BLaER1 treated with 17β-estradiol and CSF1 and Interleukin-3, amounts not matched to agents 10 nM and 100 nM (cell line): Measurements from ENCODE around the gene RFTN1.
A peak's percentile ranks its signal among the peaks of the same experiment; 100 is the strongest.

ENCODE experiments used
- H3K27ac ChIP-seq, 11 experiments: shearing (Covaris generic); formaldehyde crosslinking; 2 replicates each; pipeline ENCODE4 v1.8.1; 2022
- H3K27me3 ChIP-seq, 11 experiments: shearing (Covaris generic); formaldehyde crosslinking; 2 replicates each; pipeline ENCODE4 v1.8.1; 2022
- H3K36me3 ChIP-seq, 11 experiments: shearing (Covaris generic); formaldehyde crosslinking; 2 replicates each; pipeline ENCODE4 v1.8.1; 2022
- H3K4me1 ChIP-seq, 10 experiments: shearing (Covaris generic); formaldehyde crosslinking; 2 replicates each; pipeline ENCODE4 v1.8.1; 2022
- H3K4me2 ChIP-seq, 11 experiments: shearing (Covaris generic); formaldehyde crosslinking; 2 replicates each; pipeline ENCODE4 v1.8.1; 2022
- H3K4me3 ChIP-seq, 10 experiments: shearing (Covaris generic); formaldehyde crosslinking; 2 replicates each; pipeline ENCODE4 v1.8.1; 2022
- H3K9ac ChIP-seq, 11 experiments: shearing (Covaris generic); formaldehyde crosslinking; 2 replicates each; pipeline ENCODE4 v1.8.1; 2022
- H3K9me3 ChIP-seq, 11 experiments: shearing (Covaris generic); formaldehyde crosslinking; replicated peaks in 1 of 11; 2 replicates each; pipeline ENCODE4 v1.8.1; 2022
- H4K20me1 ChIP-seq, 11 experiments: shearing (Covaris generic); formaldehyde crosslinking; 2 replicates each; pipeline ENCODE4 v1.8.1; 2022
- Cebpa-rat ChIP-seq, 11 experiments: shearing (Covaris generic); IDR thresholded peaks; 2 replicates each; pipeline ENCODE4 v1.8.1; 2022

Gene RFTN1

GRCh38 chr3:16506884-16507577 lies 6.5 kb downstream of the RFTN1 start:
- H3K4me3 ChIP-seq = no peak overlapping the region
- H3K9ac ChIP-seq = no peak overlapping the region
- H3K4me2 ChIP-seq = peak overlapping the region in 3 of 11 experiments; percentile 91 to 93 (median 92); a peak in 2 of 22 replicates
- H3K27me3 ChIP-seq = no peaks in the 10 kb centered on the region
- H3K27ac ChIP-seq = no peak overlapping the region
- peaks cover 31 to 62% (median 46%) of the 10 kb centered on the region in 11 experiments for H3K36me3 ChIP-seq
- peaks cover 66 to 82% (median 72%) of the 10 kb centered on the region in 10 experiments for H3K4me1 ChIP-seq
- peaks cover 0 to 27% (median 14%) of the 10 kb centered on the region in 11 experiments; a peak in 11 of 22 replicates for H3K9me3 ChIP-seq
- no peak for TF ChIP-seq Cebpa-rat (IDR thresholded peaks at IDR 0.05)
- H4K20me1 ChIP-seq = peaks cover 39 to 94% (median 80%) of the 10 kb centered on the region in 11 experiments; a peak in 21 of 22 replicates

GRCh38 chr3:16506451-16506850 lies 7.0 kb downstream of the RFTN1 start:
- TF ChIP-seq Cebpa-rat (IDR thresholded peaks at IDR 0.05) = no peak
- Histone ChIP-seq H3K4me1 (peaks cover 63 to 80% (median 67%) of the 10 kb centered on the region in 10 experiments), H3K9ac (no peak overlapping the region), H3K4me3 (no peak overlapping the region), H3K4me2 (no peak overlapping the region), H3K9me3 (peaks cover 0 to 27% (median 14%) of the 10 kb centered on the region in 11 experiments; a peak in 11 of 22 replicates), H3K36me3 (peaks cover 33 to 67% (median 52%) of the 10 kb centered on the region in 11 experiments), H4K20me1 (peaks cover 39 to 100% (median 86%) of the 10 kb centered on the region in 11 experiments; a peak in 21 of 22 replicates), H3K27ac (no peak overlapping the region), H3K27me3 (no peaks in the 10 kb centered on the region)

- peaks cover 0 to 40% (median 20%) of the 10 kb centered on the region in 11 experiments; a peak in 15 of 22 replicates for H3K9me3 ChIP-seq
- peak overlapping the region in 7 of 11 experiments; percentile 11 to 44 (median 17); a peak in 5 of 22 replicates for H3K27ac ChIP-seq
- H3K27me3 ChIP-seq = no peaks in the 10 kb centered on the region
- peak overlapping the region in 9 of 11 experiments; percentile 7 to 68 (median 46); a peak in 15 of 22 replicates for H3K4me2 ChIP-seq
- H4K20me1 ChIP-seq = peaks cover 34 to 100% (median 91%) of the 10 kb centered on the region in 11 experiments; a peak in 20 of 22 replicates
- no peak overlapping the region for H3K4me3 ChIP-seq
- peaks cover 46 to 62% (median 49%) of the 10 kb centered on the region in 10 experiments for H3K4me1 ChIP-seq
- no peak for TF ChIP-seq Cebpa-rat (IDR thresholded peaks at IDR 0.05)
- peaks cover 50 to 85% (median 68%) of the 10 kb centered on the region in 11 experiments for H3K36me3 ChIP-seq
- H3K9ac ChIP-seq = no peak overlapping the region
Observed at GRCh38 chr3:16504692-16505091, 8.8 kb downstream of the RFTN1 start.

GRCh38 chr3:16504242-16504641 lies 9.3 kb downstream of the RFTN1 start:
- H3K4me2 ChIP-seq = peak overlapping the region in 9 of 11 experiments; percentile 7 to 68 (median 46); a peak in 15 of 22 replicates
- no peaks in the 10 kb centered on the region for H3K27me3 ChIP-seq
- H3K4me3 ChIP-seq = no peak overlapping the region
- no peak for TF ChIP-seq Cebpa-rat (IDR thresholded peaks at IDR 0.05)
- H4K20me1 ChIP-seq = peaks cover 30 to 100% (median 89%) of the 10 kb centered on the region in 11 experiments; a peak in 21 of 22 replicates
- H3K9ac ChIP-seq = no peak overlapping the region
- peaks cover 42 to 59% (median 46%) of the 10 kb centered on the region in 10 experiments for H3K4me1 ChIP-seq
- H3K9me3 ChIP-seq = peaks cover 4 to 45% (median 24%) of the 10 kb centered on the region in 11 experiments; a peak in 19 of 22 replicates
- peak overlapping the region in 7 of 11 experiments; percentile 11 to 44 (median 17); a peak in 5 of 22 replicates for H3K27ac ChIP-seq
- peaks cover 55 to 89% (median 72%) of the 10 kb centered on the region in 11 experiments for H3K36me3 ChIP-seq

- Histone ChIP-seq H3K4me3 (no peak overlapping the region), H3K4me1 (peaks cover 41 to 59% (median 46%) of the 10 kb centered on the region in 10 experiments), H3K36me3 (peaks cover 56 to 97% (median 78%) of the 10 kb centered on the region in 11 experiments), H3K4me2 (peak overlapping the region in 8 of 11 experiments; percentile 2 to 68 (median 53); a peak in 11 of 22 replicates), H3K9me3 (peaks cover 7 to 51% (median 28%) of the 10 kb centered on the region in 11 experiments; a peak in 19 of 22 replicates), H3K27me3 (no peaks in the 10 kb centered on the region), H3K9ac (no peak overlapping the region), H4K20me1 (peaks cover 26 to 100% (median 89%) of the 10 kb centered on the region in 11 experiments; a peak in 21 of 22 replicates), H3K27ac (peak overlapping the region in 3 of 11 experiments; percentile 8 to 44 (median 15); a peak in 3 of 22 replicates)
- no peak for TF ChIP-seq Cebpa-rat (IDR thresholded peaks at IDR 0.05)
Observed at GRCh38 chr3:16503191-16503776, 10.2 kb downstream of the RFTN1 start.

- Histone ChIP-seq H3K4me3 (no peak overlapping the region), H3K9me3 (peaks cover 7 to 52% (median 28%) of the 10 kb centered on the region in 11 experiments; a peak in 19 of 22 replicates), H3K4me1 (peaks cover 39 to 57% (median 45%) of the 10 kb centered on the region in 10 experiments; a peak in 19 of 20 replicates), H4K20me1 (peaks cover 18 to 100% (median 87%) of the 10 kb centered on the region in 11 experiments; a peak in 20 of 22 replicates), H3K36me3 (peaks cover 56 to 96% (median 74%) of the 10 kb centered on the region in 11 experiments), H3K4me2 (peak overlapping the region in 2 of 11 experiments; percentile 2 to 42; a peak in 2 of 22 replicates), H3K27ac (no peak overlapping the region), H3K27me3 (no peaks in the 10 kb centered on the region), H3K9ac (no peak overlapping the region)
- TF ChIP-seq Cebpa-rat (IDR thresholded peaks at IDR 0.05) = no peak
Observed at GRCh38 chr3:16502347-16502908, 11.1 kb downstream of the RFTN1 start.

GRCh38 chr3:16501376-16501775 lies 12.1 kb downstream of the RFTN1 start:
- Histone ChIP-seq H3K27ac (no peak overlapping the region), H3K4me2 (no peak overlapping the region), H3K27me3 (no peaks in the 10 kb centered on the region), H3K36me3 (peaks cover 49 to 94% (median 73%) of the 10 kb centered on the region in 11 experiments), H3K9ac (no peak overlapping the region), H3K4me3 (no peak overlapping the region), H4K20me1 (peaks cover 19 to 100% (median 87%) of the 10 kb centered on the region in 11 experiments; a peak in 20 of 22 replicates), H3K4me1 (peaks cover 48 to 67% (median 55%) of the 10 kb centered on the region in 10 experiments), H3K9me3 (peaks cover 3 to 50% (median 28%) of the 10 kb centered on the region in 11 experiments; a peak in 19 of 22 replicates)
- no peak for TF ChIP-seq Cebpa-rat (IDR thresholded peaks at IDR 0.05)

GRCh38 chr3:16500911-16501310 lies 12.6 kb downstream of the RFTN1 start:
- Histone ChIP-seq H3K27ac (no peak overlapping the region), H4K20me1 (peaks cover 19 to 100% (median 87%) of the 10 kb centered on the region in 11 experiments; a peak in 21 of 22 replicates), H3K4me1 (peaks cover 53 to 68% (median 60%) of the 10 kb centered on the region in 10 experiments), H3K9ac (no peak overlapping the region), H3K4me2 (no peak overlapping the region), H3K27me3 (no peaks in the 10 kb centered on the region), H3K4me3 (no peak overlapping the region), H3K36me3 (peaks cover 46 to 89% (median 68%) of the 10 kb centered on the region in 11 experiments), H3K9me3 (peaks cover 0 to 46% (median 25%) of the 10 kb centered on the region in 11 experiments; a peak in 19 of 22 replicates)
- no peak for TF ChIP-seq Cebpa-rat (IDR thresholded peaks at IDR 0.05)
